Measurements from ENCODE around the gene TXNRD2.
A peak's percentile ranks its signal among the peaks of the same experiment; 100 is the strongest.

TXNRD2 gene

DNA sequence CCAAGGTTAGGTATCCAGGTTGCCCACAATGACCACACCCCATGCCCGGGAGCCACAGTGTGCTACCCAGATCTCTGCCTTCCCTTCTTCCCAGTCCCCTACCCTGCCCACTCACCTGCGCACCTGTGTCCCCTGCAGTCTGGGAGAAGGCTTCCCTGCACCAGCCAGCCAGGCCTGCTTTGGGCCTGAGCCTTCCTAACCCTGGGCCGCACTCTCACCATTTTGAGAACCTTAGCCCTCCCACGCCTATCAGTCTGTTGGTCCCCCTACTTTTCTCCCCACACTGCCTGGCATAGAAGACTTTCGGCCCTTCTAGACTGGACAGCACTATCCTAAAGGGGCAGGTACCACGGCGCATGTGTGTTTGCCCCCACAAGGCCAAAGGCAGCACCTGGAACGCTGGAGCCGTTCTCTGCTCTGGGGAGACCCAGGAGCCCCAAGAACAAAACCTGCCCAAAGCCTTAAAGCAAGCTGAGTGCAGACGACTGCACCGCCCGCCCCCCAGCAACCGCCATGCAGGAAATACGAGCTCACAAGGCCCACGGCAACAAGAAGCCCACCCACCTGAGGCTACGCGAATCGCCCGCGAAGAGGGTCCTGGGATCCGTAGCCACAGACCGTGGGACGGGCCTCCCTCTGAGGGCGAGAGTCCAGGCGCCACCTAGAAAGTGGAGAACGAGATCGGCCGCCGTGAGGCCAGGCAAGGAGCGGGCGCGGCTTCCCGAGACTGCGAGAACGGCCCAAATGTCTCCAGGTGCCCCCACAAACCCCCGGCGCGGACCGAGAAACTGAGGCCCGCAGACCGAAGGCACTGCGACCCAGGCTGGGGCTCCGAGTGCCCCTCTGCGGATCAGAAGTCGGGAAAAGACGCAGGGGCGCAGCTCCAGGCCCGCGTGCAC, 87.5 kb downstream of the TXNRD2 start:
- no peak for DNase-seq (ENCODE audit: low read depth)
- TF ChIP-seq, protein P1, sequence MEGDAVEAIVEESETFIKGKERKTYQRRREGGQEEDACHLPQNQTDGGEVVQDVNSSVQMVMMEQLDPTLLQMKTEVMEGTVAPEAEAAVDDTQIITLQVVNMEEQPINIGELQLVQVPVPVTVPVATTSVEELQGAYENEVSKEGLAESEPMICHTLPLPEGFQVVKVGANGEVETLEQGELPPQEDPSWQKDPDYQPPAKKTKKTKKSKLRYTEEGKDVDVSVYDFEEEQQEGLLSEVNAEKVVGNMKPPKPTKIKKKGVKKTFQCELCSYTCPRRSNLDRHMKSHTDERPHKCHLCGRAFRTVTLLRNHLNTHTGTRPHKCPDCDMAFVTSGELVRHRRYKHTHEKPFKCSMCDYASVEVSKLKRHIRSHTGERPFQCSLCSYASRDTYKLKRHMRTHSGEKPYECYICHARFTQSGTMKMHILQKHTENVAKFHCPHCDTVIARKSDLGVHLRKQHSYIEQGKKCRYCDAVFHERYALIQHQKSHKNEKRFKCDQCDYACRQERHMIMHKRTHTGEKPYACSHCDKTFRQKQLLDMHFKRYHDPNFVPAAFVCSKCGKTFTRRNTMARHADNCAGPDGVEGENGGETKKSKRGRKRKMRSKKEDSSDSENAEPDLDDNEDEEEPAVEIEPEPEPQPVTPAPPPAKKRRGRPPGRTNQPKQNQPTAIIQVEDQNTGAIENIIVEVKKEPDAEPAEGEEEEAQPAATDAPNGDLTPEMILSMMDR (IDR thresholded peaks at IDR 0.05; ENCODE audit: low read depth, low read length, missing control alignments): no peak
- peak overlapping the region; percentile 99 for H3K4me3 ChIP-seq (ENCODE audit: low read depth, low read length)

DNA sequence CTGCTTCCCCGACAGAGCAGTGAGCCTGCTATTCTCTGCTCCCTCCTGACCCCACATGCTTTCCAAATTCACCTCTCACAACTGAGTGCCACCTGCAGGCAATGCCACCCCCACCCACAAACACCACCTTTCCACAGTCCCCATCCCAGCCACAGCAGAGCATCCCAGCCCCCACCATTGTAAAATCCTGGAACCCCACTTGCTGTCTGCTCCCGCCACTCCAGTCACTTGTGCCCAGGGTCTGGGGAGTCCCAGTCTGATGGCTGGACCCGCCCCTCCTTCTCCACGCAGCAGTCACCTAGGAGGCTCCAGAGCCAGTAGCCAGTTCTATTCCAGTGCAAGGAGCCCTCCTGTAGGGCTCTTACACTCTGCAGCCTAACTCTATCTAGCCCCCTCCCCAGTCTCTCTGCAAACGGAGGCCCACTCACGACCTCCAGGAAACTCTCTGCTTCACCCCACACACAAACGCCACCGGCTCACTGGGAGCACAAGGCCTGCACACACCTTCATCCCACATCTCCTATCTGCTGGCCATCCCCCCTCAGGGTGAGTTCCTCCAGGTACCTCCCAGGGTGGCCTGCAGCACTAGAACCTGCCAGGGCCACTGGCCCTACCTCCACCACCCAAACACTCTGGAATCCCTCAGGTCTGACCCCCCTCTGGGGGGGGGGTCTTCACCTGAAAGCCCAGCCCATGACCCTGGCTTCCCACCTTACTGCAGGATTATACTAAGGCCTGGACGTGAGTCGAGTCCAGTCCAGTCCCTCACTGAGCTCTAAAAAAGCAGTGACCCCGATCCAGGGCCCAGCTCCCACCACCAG, 88.3 kb downstream of the TXNRD2 start:
- no peak for DNase-seq (ENCODE audit: low read depth)
- H3K4me3 ChIP-seq (ENCODE audit: low read depth, low read length): peak overlapping the region; percentile 99
- TF ChIP-seq, protein P1 (IDR thresholded peaks at IDR 0.05; ENCODE audit: low read depth, low read length, missing control alignments): no peak

DNA sequence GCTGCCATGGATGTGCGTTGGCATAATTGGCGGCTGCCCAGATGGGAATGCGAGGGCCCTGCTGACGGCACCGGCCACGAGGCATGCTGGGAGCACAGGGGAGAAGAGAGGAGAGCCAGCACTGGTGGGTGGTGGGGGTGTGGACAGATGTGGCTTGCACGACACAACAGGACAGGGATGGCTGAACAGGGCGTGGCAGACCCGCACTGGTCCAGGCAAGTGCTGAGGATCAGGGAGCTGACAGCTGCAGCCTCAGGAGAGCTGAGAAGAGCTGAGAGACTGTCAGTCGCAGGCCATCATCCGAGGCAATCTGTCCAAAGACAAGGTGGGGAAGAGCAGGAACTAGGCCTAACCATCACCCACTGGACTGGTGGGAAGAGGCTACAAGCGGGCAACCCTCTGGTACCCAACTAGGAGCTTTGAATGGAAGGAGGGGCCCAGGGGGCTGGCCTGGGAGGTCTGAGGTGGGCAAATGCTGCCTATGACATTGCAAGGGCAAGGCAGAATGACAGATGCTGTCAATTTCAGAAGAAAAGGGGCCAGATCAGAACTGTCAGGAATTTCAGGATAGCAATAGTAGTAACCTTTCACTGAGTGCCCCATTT, 89.3 kb downstream of the TXNRD2 start:
- H3K4me3 ChIP-seq (ENCODE audit: low read depth, low read length): no peak overlapping the region
- TF ChIP-seq, protein P1 (IDR thresholded peaks at IDR 0.05; ENCODE audit: low read depth, low read length, missing control alignments): no peak
- DNase-seq (ENCODE audit: low read depth): no peak

DNA sequence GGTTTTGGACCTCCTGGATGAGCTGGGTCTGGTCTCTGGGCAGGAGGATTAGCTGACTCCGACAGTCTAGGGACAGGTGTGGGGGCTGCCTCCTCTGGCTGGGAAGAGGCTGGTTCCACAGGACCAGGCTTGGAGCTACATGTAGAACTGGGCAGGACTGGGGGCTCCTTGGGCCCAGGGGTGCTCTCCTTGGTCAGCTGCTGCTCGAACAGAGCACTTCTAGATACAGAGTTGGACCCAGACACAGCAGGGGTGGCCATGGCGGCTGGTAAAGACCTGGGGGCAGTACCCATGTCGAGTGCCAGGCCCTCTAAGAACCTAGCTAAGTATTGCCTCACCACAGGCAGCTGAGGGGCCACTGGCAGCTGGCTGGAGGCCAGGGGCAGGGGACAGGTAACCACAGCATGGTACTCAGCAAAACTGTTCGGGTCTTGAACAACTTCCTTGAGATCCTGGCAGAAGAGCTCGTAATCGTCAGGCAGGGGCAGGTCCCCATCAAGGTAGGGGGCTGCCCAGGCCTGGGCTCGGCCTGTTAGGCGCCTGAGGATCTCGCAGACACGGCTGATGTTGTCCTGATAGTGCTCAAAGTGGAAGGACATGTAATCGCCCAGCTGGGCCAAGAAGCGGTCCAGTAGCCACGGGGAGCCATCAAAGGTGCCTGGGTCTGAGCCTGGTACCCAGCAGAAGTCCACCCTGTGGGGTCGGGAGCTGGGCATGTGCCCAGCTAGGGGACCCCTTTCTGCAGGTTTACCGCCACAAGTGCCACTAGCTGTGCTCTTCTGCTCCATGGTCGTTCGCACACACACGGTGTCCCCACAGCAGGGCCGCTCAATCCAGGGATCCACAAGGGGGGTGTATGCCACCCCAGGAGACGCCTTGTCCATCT, 90.1 kb downstream of the TXNRD2 start:
- TF ChIP-seq, protein P1 (IDR thresholded peaks at IDR 0.05; ENCODE audit: low read depth, low read length, missing control alignments): no peak
- DNase-seq (ENCODE audit: low read depth): no peak
- no peak overlapping the region for H3K4me3 ChIP-seq (ENCODE audit: low read depth, low read length)

DNA sequence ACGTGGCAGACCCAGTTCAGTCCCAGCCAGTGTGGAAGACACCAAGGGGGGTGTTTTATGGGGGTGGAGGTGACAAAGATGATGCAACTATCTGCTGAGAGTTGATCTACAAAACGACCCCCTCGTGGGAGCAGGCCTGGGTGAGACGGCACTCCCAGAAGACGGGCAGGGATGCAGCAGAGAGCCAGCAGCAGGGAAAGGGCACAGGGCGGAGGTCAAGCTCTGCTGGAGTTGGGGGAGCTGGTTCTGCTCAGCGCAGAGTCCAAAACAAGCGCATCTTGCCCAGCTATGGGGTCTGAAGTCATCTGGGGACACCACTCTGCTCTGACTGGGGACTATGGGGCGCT, 90.9 kb downstream of the TXNRD2 start:
- no peak for DNase-seq (ENCODE audit: low read depth)
- TF ChIP-seq, protein P1 (IDR thresholded peaks at IDR 0.05; ENCODE audit: low read depth, low read length, missing control alignments): no peak

More for the DNA sequence above, 90.9 kb downstream of the TXNRD2 start:
- no peak overlapping the region for H3K4me3 ChIP-seq (ENCODE audit: low read depth, low read length)
